Brain microvascular endothelial cell (primary cell): ENCODE data around the gene DOC2B.
"Not testable (repeated sequence)": the region's sequence is repeated elsewhere in the genome, so short reads cannot be mapped to it uniquely, and the experiment has no call there.

Experiments used
- DNase-seq: peaks from one replicate; pipeline ENCODE4 v3.0.0-alpha.2; 2020
- H3K27ac ChIP-seq: fragments of 250-450 bp; sonication (Bioruptor Pico); 2 replicates; pipeline ENCODE4 v1.5.1; 2020; ENCODE audit warnings: mild to moderate bottlenecking, moderate library complexity
- H3K27me3 ChIP-seq: fragments of 250-450 bp; sonication (Bioruptor Pico); replicated peaks from 2 replicates; pipeline ENCODE4 v1.5.1; 2020; ENCODE audit warnings: mild to moderate bottlenecking
- H3K36me3 ChIP-seq: fragments of 250-450 bp; sonication (Bioruptor Pico); replicated peaks from 2 replicates; pipeline ENCODE4 v1.5.1; 2020; ENCODE audit warnings: mild to moderate bottlenecking
- H3K4me3 ChIP-seq: 2 replicates; pipeline ENCODE4 v1.5.1; 2011; ENCODE audit warnings: low read depth, mild to moderate bottlenecking, control low read depth, low read length, moderate library complexity
- in situ Hi-C: cut with HindIII; loops from 2 replicates; pipeline ENCODE4 v1.10.0; 2017; ENCODE audit warnings: low sequenced_read_pairs, low pct_ligation_motif_present
- TF ChIP-seq, protein P1 (sequence below): IDR thresholded peaks from 2 replicates; pipeline ENCODE4 v1.5.1; 2011; ENCODE audit warnings: low read depth, mild to moderate bottlenecking, moderate library complexity, low read length, control low read depth, inconsistent platforms; ENCODE audit errors: missing control alignments

The DOC2B gene

DNA sequence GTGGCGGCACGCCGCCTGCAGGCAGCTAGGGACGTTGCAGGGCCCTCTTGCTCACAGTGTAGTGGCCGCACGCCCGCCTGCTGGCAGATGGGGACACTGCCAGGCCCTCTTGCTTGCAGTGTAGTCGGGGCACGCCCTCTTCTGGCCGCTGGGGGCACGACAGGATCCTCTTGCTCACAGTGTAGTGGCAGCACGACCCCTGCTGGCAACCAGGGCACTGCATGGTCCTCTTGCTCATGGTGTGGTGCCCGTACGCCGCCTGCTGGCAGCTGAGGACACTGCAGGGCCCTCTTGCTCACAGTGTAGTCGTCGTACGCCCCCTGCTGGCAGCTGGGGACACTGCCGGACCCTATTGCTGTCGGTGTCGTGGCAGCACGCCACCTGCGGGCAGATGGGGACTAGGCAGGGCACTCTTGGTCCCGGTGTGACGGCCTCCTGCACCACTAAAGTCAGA is 47.1 kb downstream of the DOC2B start:
- H3K27me3 ChIP-seq, H3K4me3 ChIP-seq, in situ Hi-C loops, DNase-seq, H3K27ac ChIP-seq, H3K36me3 ChIP-seq: not testable (repeated sequence)
- TF ChIP-seq, protein P1, sequence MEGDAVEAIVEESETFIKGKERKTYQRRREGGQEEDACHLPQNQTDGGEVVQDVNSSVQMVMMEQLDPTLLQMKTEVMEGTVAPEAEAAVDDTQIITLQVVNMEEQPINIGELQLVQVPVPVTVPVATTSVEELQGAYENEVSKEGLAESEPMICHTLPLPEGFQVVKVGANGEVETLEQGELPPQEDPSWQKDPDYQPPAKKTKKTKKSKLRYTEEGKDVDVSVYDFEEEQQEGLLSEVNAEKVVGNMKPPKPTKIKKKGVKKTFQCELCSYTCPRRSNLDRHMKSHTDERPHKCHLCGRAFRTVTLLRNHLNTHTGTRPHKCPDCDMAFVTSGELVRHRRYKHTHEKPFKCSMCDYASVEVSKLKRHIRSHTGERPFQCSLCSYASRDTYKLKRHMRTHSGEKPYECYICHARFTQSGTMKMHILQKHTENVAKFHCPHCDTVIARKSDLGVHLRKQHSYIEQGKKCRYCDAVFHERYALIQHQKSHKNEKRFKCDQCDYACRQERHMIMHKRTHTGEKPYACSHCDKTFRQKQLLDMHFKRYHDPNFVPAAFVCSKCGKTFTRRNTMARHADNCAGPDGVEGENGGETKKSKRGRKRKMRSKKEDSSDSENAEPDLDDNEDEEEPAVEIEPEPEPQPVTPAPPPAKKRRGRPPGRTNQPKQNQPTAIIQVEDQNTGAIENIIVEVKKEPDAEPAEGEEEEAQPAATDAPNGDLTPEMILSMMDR = peak; percentile 10

DNA sequence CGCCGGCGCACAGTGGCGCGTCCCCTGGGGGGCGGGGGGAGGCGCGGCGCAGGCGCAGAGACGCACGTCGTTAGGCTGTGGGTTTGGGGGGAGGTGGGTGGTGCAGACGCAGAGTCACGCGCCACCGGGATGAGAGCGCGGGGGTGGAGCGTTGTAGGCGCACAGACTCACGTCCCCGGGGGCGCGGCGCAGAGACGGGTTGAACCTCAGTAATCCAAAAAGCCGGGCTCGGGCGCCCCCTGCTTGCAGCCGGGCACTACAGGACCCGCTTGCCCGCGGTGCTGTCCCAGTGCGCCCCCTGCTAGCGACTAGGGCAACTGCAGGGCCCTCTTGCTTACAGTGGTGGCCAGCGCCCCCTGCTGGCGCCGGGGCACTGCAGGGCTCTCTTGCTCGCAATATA is 47.5 kb downstream of the DOC2B start:
- H3K27ac ChIP-seq, in situ Hi-C loops, H3K27me3 ChIP-seq, H3K4me3 ChIP-seq, DNase-seq, H3K36me3 ChIP-seq: not testable (repeated sequence)

DNA sequence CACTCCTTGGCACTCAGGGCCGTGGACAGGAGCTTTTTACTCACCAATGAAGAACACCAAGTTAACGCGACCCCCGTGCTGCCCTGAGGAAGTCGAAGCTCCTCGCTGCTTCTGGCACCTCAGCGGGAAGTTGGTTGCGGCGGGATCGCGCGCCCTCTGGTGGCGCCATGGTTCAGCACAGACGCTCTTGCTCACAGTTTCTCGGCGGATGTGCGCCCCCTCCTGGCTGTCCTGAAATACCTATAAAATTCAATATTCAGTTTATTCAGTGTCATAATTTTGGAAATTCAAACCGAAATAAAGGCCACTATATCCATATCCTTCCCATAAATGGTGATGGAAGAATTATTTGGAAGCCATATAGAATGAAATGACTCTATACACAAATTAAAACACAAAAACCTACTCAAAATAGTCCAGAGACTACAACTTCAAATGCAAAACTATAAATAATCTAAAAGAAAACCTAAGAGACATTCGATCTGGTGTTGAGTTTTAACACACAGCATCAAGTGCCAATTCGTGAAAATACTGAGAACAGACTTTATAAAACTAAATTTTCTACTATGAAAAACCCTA is 63.0 kb downstream of the DOC2B start:
- H3K27me3 ChIP-seq, H3K27ac ChIP-seq, H3K4me3 ChIP-seq, in situ Hi-C loops, H3K36me3 ChIP-seq, DNase-seq: not testable (repeated sequence)
- TF ChIP-seq, protein P1 = peak; percentile 40

DNA sequence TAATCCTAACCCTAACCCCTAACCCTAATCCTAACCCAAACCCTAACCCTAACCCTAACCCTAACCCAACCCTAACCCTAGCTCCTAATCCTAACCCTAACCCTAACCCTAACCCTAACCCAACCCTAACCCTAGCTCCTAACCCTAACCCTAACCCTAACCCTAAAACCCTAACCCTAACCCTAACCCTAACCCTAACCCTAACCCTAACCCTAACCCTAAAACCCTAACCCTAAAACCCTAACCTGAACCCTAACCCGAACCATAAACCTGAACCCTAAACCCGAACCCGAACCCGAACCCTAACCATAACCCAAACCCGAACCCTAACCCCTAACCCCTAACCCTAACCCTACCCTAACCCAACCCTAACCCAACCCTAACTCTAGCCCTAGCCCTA is 68.3 kb downstream of the DOC2B start:
- in situ Hi-C loops, H3K27ac ChIP-seq, H3K4me3 ChIP-seq, H3K27me3 ChIP-seq, H3K36me3 ChIP-seq, DNase-seq: not testable (repeated sequence)
